Measurements from ENCODE around the gene GNAQ. TPM values are rescaled to one million over a fixed set of nuclear protein-coding genes. Genes with fewer than 3 reads are reported as not detected.
A peak's percentile ranks its signal among the peaks of the same experiment; 100 is the strongest.

Gene GNAQ
- total RNA-seq, 2 experiments from 2014 or later: 22.4 to 22.7 TPM

DNA sequence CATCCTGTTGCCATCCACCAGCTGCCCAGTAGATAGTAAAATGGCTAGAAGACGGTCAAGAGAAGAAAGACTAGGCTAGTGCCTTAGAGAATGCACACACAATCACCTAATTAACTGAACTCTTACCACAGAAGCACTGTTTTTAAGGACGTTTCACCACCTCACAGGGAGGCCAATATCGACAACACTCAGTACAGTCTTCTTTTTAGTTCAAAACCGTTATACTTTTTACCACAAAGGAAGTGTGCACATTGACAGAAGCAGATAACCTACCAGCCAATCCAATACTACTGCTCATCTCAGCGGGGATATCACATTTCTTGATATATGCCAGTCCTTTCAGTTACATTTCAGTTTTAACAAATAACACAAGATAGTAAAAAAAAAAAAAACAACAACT, 122.3 kb downstream of the GNAQ start:
- Mint-ChIP-seq H3K9me3 (peaks cover 5% of the 10 kb centered on the region), H3K27me3 (no peaks in the 10 kb centered on the region), H3K27ac (peak overlapping the region; percentile 59), H3K4me3 (peak overlapping the region; percentile 1), H3K36me3 (peaks cover 30% of the 10 kb centered on the region), H3K4me1 (peaks cover 40% of the 10 kb centered on the region)
- DNase-seq: no peak

DNA sequence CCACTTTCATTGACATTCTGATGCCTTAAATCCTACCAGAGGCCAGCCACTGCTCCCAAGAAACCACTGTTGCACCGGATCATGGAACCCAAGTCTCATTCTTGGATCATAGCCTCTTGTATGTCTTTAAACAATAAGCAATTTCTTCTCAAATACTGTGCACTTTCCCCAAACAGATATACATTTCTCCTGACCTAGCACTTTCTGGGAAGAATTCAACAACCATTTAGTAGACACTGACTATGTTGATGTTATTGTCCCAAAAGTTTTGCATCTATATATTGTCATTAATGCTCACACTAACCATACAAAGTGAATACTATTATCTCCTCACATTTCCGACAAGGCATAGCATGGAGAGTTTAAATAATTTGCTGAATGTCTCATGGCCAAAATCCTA, 123.3 kb downstream of the GNAQ start:
- peaks cover 40% of the 10 kb centered on the region for H3K4me1 Mint-ChIP-seq
- no peak overlapping the region for H3K4me3 Mint-ChIP-seq
- peaks cover 26% of the 10 kb centered on the region for H3K36me3 Mint-ChIP-seq
- H3K27me3 Mint-ChIP-seq: no peaks in the 10 kb centered on the region
- H3K27ac Mint-ChIP-seq: peak overlapping the region; percentile 16
- no peak for DNase-seq
- peaks cover 3% of the 10 kb centered on the region for H3K9me3 Mint-ChIP-seq

DNA sequence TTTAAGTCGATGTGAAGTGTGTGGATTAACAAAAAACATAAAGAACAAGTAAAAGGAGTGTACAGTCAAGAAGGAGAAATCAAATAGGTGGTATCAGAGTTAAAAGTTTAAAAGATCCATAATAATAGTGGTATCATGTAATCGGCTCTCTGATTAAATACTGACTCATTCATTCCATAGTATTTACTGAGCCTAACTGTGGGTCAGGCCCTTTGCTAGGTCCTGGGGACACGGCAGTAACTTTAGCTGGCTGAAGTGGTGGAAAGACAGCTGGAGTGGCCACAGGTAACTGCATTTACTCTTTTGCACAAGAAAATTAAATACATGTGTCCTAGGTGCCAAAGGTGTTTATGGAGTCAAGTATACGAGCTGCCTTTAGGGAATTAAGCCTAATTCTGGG, 124.0 kb downstream of the GNAQ start:
- Mint-ChIP-seq H3K4me3 (no peak overlapping the region), H3K27me3 (no peaks in the 10 kb centered on the region), H3K4me1 (peaks cover 40% of the 10 kb centered on the region), H3K27ac (no peak overlapping the region), H3K36me3 (peaks cover 28% of the 10 kb centered on the region), H3K9me3 (peaks cover 3% of the 10 kb centered on the region)
- DNase-seq: no peak

DNA sequence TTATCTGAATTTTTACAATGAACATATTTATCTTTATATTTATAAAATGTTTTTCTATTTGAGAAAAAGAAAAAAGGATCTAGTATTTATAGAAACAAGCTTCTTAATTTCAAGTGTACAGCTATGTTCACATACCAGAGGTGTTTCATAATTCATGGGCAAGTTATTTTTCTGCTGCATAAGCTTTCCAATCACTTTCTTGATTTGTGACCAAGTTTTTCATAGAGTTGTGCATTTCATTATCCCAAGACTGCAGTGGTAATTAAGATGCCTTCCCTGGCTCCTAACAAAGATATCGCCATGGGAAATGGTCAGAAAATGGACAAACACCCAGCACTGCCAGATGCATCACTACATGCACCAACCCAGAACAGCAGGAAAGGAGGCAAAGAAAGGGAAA, 124.6 kb downstream of the GNAQ start:
- peaks cover 23% of the 10 kb centered on the region for H3K36me3 Mint-ChIP-seq
- no peaks in the 10 kb centered on the region for H3K27me3 Mint-ChIP-seq
- DNase-seq: no peak
- H3K4me3 Mint-ChIP-seq: no peak overlapping the region
- H3K27ac Mint-ChIP-seq: no peak overlapping the region
- H3K9me3 Mint-ChIP-seq: no peaks in the 10 kb centered on the region
- H3K4me1 Mint-ChIP-seq: peaks cover 37% of the 10 kb centered on the region

DNA sequence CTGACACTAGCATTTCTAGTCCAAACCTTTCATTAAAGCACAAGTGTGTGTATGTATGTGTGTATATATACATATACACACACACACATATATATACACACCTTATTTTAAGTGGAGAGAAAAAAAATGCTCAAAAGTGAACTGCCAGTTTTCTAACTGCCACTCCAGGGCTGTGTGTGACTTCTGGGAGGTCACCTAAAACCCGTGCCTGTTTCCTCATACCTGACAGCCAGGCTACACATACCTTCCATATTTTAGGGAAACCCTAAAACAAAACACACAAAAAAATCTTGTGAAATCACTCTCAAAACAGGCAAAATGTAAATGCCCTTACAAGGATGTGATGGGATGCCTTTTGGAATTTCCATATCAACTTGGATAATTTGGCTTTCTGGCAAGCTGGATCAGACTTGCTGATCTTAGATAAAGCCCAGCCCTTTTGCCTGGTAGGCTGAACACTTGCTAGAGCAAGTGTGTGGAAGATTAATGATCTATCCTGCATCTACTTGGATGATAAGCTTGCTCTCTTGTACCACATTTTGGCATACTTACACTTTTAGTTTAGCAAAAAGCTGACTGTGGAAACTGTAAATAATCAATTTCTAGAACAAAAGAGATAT, 127.8 kb downstream of the GNAQ start:
- Mint-ChIP-seq H3K4me1 (peaks cover 25% of the 10 kb centered on the region), H3K4me3 (no peak overlapping the region), H3K27ac (no peak overlapping the region), H3K9me3 (no peaks in the 10 kb centered on the region), H3K36me3 (peaks cover 21% of the 10 kb centered on the region), H3K27me3 (no peaks in the 10 kb centered on the region)
- DNase-seq: no peak

DNA sequence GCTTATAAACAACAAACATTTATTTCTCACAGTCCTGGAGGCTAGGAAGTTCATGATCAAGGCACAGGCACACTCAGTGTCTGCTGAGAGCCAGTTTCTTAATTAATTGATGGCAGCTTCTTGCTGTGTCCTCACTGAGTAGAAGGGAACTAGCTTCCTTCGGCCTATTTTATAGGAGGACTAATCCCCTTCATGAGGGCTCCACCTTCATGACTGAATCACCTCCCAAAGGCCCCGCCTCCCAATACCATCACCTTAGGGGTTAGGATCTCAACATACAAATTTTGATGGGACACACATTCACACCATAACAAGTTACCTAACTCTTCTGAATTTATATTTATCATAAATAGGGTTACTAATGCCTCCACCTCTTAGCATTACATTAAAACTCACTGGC, 129.8 kb downstream of the GNAQ start:
- Mint-ChIP-seq H3K9me3 (no peaks in the 10 kb centered on the region), H3K36me3 (peaks cover 16% of the 10 kb centered on the region), H3K4me3 (no peak overlapping the region), H3K27me3 (no peaks in the 10 kb centered on the region), H3K27ac (no peak overlapping the region), H3K4me1 (peaks cover 18% of the 10 kb centered on the region)
- DNase-seq: no peak

DNA sequence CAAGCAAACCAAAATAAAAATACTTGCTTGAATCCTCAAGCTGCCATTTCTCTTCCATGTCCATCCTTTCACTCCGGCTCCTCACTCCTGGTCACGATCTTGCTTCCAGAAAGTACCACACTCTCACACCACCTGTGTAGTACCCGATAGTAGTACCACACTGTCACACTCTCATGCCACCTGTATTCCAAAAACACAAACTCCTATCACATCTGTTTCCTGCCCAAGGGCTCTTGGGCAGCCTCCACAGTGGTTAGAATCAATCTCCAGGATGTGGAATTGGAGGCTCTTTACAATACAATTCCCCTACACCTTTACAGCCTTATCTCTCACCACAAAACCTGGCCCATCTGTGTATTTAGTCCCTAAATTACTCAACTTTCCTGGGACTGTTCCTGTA, 130.6 kb downstream of the GNAQ start:
- no peaks in the 10 kb centered on the region for H3K9me3 Mint-ChIP-seq
- no peak overlapping the region for H3K27ac Mint-ChIP-seq
- H3K36me3 Mint-ChIP-seq: peaks cover 16% of the 10 kb centered on the region
- no peaks in the 10 kb centered on the region for H3K27me3 Mint-ChIP-seq
- no peak overlapping the region for H3K4me3 Mint-ChIP-seq
- no peak for DNase-seq
- peaks cover 20% of the 10 kb centered on the region for H3K4me1 Mint-ChIP-seq

DNA sequence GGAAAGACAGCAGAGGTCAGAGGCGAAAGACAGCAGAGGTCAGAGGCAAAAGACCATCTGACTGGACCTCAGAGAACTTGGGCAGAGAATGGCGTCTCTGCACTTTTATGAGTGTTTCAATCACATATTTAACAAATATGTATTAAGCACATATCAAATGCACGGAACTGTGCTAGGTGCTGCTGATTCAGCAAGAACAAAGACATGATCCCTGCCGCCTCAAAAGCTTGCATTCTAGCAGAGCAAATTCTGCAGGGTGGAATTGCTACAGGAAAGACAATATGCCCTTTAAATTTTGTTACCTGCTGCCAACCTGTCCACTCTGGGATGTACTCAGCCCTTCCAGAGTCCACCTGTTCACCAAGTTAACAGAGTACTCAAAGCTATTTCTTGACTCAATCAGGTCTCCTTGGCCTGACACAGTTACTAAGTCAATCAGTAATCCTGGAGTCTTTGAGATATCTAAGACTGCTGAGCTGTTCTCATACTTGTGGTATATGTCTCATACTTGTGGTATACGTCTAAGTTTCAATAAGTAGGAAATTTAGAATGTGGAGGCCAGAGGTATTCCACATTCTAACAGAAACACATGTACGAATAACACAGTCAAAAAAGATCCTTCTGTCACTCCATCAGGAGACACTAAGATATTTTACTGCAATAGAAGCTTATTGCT, 131.8 kb downstream of the GNAQ start:
- no peaks in the 10 kb centered on the region for H3K9me3 Mint-ChIP-seq
- H3K4me1 Mint-ChIP-seq: peaks cover 20% of the 10 kb centered on the region
- peaks cover 21% of the 10 kb centered on the region for H3K36me3 Mint-ChIP-seq
- no peak overlapping the region for H3K4me3 Mint-ChIP-seq
- no peak for DNase-seq
- no peaks in the 10 kb centered on the region for H3K27me3 Mint-ChIP-seq
- no peak overlapping the region for H3K27ac Mint-ChIP-seq

DNA sequence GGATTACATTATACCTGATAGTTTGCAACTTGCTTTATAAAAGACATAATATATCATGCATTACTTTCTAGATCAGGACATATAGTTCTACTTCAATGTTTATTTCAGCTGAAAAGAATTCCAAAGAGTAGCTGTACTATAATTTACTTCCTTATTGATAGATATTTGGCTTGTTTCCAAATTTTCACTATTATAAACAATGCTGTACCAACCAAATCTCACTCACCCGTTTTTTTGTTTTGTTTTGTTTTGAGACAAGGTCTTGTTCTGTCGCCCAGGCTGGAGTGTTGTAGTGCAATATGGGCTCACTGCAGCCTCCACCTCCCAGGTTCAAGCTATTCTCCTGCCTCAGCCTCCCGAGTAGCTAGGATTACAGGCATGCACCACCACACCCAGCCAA, 132.7 kb downstream of the GNAQ start:
- Mint-ChIP-seq H3K4me3 (no peak overlapping the region), H3K36me3 (peaks cover 21% of the 10 kb centered on the region), H3K4me1 (peaks cover 20% of the 10 kb centered on the region), H3K27ac (no peak overlapping the region), H3K9me3 (no peaks in the 10 kb centered on the region), H3K27me3 (no peaks in the 10 kb centered on the region)
- no peak for DNase-seq

DNA sequence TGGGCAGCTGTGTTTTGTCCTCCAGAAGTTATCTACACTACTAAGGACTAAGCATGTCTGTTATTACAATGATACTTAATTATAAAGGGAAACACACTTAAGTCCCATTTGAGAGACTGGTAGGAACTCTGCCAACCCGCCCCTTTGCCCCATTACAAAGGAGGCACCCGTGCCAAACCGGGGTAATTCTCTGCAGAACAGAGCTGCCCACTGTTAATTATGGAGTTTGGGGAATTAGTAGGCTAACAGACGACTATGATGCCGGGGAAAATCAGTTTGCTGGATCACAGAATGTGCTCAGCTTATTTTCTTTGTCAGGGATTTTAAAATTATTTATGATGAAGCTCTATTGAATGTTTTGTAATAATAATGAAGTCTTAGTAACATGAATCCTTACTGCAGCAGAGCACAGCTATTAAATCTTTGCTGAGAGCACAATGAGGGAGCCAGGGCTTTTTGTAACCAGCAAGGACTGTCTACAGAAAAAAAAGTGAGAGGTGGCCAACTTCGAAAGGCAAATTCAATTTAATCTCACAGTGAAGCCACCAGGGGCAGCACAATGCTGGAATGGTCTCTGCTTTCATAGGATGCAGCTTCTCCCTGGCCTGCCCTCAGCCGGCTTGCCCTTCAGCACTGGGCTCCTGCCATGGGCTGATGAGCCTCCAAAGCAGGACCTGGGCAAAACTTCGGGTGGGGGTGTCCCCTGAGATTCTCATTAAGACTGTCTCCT, 134.5 kb downstream of the GNAQ start:
- no peak for DNase-seq
- H3K4me3 Mint-ChIP-seq: no peak overlapping the region
- peaks cover 19% of the 10 kb centered on the region for H3K36me3 Mint-ChIP-seq
- no peak overlapping the region for H3K27ac Mint-ChIP-seq
- H3K27me3 Mint-ChIP-seq: no peaks in the 10 kb centered on the region
- H3K4me1 Mint-ChIP-seq: peaks cover 30% of the 10 kb centered on the region
- no peaks in the 10 kb centered on the region for H3K9me3 Mint-ChIP-seq

DNA sequence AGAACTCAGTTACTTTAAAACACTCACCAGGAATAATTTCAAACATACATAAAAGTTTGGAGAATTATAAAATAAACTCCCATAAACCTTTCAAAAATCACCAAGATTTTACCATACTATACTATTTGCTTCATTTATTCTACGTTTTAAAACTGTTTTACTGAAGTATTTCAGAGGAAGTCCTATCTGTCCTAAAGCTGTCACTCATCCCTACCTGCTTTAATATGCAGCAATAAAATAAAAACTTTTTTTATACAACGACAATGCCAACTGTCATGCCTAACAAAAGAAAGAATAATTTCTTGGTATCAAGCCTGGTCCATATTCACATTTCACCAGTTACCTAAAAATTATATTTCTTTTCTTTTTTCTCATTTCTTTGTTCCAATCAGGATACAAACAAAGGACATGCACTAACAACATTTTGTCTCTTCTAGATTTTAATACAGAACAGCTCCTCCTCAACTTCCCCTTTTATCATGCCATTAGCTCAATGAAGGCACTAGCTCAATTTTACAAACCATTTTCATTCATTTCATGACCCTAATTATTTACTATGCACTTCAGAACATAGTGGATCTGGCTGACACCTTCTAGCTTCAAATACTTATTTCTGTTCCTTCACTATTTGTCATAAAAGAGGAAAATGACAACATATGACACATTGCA, 135.2 kb downstream of the GNAQ start:
- peaks cover 20% of the 10 kb centered on the region for H3K36me3 Mint-ChIP-seq
- no peak overlapping the region for H3K27ac Mint-ChIP-seq
- H3K4me3 Mint-ChIP-seq: no peak overlapping the region
- H3K4me1 Mint-ChIP-seq: peaks cover 32% of the 10 kb centered on the region
- DNase-seq: no peak
- H3K9me3 Mint-ChIP-seq: no peaks in the 10 kb centered on the region
- H3K27me3 Mint-ChIP-seq: no peaks in the 10 kb centered on the region

DNA sequence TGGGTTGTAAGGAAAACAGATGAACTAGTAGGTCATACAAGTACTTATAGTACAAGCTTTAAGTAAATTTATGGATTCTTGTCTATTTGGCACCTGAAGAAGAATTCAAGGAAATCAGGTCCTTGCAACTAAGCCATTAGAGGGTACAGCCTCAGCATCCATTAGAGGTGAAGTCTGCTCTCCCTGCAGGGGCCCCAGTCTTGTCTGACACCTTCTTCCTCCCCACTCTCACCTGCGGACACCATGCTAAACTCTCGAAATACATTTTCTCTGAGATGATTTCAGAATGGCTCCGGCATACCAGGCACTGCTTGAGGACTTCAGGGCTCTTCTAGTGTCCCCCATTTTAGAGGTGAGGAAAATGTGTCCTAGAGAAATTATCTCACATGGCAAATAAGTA, 137.9 kb downstream of the GNAQ start:
- Mint-ChIP-seq H3K27me3 (no peaks in the 10 kb centered on the region), H3K27ac (no peak overlapping the region), H3K9me3 (no peaks in the 10 kb centered on the region), H3K4me3 (no peak overlapping the region), H3K4me1 (peaks cover 23% of the 10 kb centered on the region), H3K36me3 (peaks cover 21% of the 10 kb centered on the region)
- DNase-seq: no peak

DNA sequence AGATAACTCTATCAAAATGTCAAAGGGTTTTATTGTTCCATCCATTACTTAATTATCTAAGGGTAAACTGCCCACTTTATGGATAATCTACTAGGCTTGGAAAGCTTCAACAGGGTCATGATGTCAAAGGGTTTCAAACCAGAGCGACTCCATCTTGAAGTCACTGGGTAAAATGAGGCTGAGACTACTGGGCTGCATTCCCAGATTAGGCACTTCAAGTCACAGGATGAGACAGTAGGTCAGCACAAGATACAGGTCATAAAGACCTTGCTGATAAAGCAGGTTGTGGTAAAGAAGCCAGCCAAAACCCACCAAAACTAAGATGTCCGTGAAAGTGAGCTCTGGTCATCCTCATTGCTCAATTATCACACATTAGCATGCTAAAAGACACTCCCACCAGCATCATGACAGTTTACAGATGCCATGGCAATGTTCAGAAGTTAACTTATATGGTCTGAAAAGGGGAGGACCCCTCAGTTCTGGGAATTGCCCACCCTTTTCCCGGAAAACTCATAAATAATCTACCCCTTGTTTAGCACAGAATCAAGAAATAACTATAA, 138.6 kb downstream of the GNAQ start:
- Mint-ChIP-seq H3K9me3 (no peaks in the 10 kb centered on the region), H3K4me3 (no peak overlapping the region), H3K4me1 (peaks cover 23% of the 10 kb centered on the region), H3K36me3 (peaks cover 18% of the 10 kb centered on the region), H3K27me3 (no peaks in the 10 kb centered on the region), H3K27ac (no peak overlapping the region)
- no peak for DNase-seq

DNA sequence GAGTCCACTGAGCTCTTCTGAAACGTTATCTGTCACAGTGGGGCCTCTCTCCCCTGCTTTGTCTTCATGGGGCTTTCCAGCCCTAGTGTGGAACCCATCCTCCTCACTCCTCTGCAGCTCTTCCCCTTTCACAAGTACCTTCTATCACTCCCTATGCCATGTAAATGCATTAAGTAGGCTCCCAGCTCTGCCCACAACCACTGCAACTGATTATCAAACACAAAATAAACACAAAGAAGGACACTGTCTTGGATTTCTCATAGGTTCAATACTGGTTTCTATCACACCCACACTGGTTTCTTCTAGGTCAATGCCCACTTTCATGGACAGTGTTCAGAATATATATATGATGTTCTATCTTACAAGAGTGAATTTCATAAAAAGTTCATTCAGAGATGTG, 139.4 kb downstream of the GNAQ start:
- H3K36me3 Mint-ChIP-seq: peaks cover 18% of the 10 kb centered on the region
- no peaks in the 10 kb centered on the region for H3K9me3 Mint-ChIP-seq
- peaks cover 21% of the 10 kb centered on the region for H3K4me1 Mint-ChIP-seq
- H3K27me3 Mint-ChIP-seq: no peaks in the 10 kb centered on the region
- H3K27ac Mint-ChIP-seq: no peak overlapping the region
- DNase-seq: no peak
- no peak overlapping the region for H3K4me3 Mint-ChIP-seq
